Islet of Langerhans (tissue), 1 donor: ENCODE results near the gene FHIT.

Experiments
- FAIRE-seq: peaks from one replicate; lab custom pipeline; 2011; peaks lifted over from hg19 to GRCh38; lab: Jason Lieb, UNC

FHIT gene

DNA sequence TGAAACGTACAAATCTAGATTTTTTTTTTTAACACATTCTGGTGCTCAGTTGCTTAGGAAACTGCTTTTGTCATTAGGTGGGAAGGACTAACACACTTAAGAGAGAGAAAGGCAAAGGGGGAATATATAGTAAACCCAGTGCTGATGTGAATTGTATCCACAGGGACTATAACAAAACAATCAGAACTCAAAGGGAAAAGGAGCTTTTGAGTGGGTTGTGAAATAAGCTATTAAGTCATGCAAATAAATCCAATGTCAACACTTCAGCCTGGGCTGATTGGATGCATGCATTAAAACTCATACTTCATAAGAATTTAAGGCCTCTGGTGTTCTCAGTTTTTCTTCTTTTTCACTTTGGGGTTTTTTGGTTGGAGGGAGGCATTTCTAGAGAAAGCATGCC lies 628.9 kb downstream of the FHIT start:
- no peak for FAIRE-seq

DNA sequence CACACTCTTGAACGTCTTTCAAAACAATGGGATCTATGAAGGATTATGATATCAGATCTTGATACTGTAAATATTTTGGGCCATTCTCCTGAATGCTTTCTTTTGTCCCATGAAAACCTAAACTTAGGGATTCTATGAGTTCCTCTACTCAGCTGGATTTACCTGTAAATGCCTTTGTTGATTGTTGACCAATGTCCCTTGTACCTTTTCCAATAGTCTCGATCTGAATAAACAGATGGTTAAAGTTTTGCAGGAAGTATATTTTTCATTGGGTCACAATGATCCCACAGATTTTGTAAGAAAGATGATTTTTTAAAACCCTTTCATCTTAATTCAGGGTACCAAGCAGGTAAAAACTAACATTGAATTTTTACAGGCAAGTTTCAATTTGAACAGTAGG lies 634.1 kb downstream of the FHIT start:
- no peak for FAIRE-seq

DNA sequence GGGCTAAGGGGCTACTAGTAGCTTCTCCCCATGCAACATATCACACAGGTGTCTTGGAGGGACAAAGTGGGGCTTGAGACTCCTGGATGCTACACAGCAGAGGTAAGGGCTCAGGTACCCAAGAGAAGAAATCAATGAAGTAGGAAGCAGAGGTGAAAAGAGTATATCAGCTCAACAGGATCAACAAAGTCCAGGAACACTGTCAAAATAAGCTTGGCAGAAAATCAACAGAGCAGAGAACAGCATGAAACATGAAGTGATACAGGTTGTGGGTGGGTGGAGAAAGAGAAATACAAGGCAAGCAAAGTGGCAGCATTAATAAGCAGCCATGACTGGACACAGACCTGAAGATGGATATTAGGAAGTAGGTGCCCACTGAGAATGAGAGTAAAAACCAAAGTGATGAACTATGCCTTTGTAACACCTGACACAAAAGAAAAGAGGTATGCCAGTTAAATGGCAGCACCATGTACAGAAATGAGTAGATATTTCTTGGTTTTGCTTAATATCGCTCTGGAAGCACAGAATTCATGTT lies 637.4 kb downstream of the FHIT start:
- FAIRE-seq = no peak

DNA sequence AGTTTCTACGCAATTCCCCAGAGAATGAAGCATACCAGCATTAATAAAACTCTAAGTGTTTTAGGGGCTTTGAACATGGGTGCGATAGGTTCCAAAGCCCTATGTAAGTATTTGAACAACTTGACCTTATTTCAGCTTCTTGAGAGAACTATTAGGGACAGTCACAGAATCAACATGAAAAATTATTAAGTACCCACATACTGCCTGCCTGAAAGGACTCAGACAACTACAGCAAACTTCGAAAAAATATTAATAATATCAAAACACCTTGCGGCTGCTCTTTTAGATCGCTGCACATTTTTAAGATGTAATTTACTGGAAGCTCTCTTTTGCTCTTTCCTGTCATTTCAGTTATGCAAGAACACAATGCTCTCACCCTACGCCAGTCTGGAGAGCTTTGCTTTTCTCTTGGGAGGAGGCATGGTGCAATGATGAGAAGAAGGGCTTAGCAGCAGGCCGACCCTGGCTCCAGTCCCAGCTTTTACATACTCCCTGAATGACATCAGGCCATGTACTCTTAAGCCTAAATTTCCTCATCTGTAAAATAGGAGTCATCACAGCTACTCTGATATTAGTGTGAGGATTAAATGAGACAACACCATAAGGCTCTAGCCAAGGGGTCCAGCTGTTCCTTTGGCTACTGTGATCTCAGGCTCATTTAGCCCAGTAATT lies 640.7 kb downstream of the FHIT start:
- FAIRE-seq = no peak

DNA sequence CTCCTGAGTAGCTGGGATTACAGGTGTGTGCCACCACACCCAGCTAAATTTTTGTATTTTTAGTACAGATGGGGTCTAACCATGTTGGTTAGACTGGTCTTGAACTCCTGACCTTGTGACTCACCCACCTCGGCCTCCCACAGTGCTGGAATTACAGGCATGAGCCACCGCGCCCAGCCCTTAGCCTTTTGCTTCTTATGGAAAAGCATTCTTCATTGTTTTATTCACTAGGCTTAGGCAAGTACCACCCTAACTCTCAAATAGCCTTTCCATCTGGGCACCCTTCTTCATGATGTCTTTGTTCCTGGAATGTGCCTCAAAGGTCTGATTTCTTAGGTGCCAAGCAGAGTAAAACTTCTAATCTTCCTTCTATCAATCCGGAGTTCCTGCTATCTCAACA lies 641.8 kb downstream of the FHIT start:
- no peak for FAIRE-seq

DNA sequence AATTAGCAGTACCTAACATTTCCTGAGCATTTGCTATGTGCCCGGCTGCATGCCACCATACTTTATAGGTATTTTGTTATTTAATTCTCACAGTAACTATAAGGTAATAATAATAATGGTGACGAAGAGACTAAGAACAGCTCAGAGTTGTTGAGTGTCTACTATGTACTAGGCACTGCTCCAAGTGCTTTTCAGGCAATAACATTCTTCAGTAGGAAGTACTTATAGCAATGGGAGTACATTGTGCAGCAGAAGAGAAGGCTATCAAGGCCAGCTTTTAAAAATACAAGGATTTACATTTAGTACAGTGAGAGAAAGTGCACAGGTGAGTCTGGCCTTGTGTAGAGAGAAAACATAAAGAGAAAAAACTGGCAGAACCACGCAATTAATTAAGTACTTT lies 647.4 kb downstream of the FHIT start:
- no peak for FAIRE-seq

DNA sequence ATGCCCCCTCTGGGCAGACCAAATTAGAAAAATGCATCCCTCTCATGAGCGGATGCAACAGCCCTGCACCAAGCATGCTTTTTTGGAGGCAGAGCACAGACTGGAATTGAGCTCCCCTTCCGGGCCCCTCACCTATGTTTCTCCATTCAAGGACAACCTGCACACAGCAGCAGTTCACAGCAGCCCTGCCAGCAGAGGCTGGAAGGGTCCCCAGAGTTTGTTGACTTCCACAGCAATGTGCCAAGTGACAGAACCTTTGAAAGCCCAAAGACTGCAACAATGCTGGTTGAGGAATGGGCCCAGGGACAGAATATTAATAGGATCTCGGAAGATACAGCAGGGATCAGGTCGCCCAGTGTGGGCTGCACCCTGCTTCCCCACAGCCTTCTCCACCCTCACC lies 650.4 kb downstream of the FHIT start:
- FAIRE-seq = no peak

DNA sequence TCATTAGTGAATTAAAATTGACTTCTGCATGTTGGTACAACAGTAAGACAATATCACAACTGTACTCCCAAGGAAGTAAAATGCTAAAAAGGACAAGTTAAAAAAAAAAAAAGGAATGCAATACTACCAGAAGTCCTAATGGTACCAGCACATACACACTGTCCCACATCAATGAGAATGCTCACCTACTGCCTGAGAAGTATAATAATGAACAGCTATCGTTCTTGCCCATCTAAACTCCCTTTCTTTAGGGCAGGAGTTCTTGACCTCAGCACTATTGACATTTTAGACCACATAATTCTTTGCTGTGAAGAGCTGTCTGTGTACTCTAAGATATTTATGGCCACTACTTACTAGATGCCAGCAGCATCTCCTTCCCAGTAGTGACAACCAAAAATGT lies 651.7 kb downstream of the FHIT start:
- FAIRE-seq = no peak

DNA sequence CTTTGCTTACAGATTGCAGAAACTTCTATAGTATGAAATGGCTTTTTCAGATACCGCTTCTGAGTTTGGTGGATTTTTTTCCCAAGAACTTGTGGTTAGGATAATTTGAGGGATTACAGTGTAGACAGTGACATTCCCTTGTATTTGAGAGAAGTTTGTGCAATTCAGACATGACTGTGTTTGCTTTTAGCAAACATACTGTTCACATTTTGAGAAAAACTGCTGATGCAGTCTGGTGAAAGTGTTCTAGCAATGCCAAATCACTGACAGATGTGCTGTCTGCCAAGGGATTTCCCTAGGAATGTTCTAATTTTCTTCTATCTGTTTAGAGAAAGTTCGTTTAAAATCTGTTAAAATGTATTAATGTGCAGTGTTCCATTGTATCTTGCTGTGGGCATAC lies 652.6 kb downstream of the FHIT start:
- FAIRE-seq = peak; percentile 93

DNA sequence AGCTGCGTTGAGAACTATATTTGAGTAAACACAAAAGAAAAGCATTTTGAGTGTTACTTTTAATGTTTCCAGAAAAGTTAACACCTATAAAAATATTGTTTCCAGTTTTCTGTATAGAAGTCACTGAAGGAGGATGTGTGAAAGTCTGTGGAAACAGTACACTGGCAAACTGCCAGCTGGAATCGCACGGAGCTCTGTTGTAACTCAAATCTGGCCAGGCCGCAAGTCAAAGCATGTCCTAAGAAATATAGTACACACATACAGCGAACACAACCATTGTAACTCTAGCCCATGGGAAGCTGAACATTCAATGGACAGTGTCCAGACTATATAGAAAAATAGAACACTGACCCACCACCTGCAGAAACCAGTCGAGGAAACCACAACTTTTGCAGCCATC lies 657.2 kb downstream of the FHIT start:
- no peak for FAIRE-seq

DNA sequence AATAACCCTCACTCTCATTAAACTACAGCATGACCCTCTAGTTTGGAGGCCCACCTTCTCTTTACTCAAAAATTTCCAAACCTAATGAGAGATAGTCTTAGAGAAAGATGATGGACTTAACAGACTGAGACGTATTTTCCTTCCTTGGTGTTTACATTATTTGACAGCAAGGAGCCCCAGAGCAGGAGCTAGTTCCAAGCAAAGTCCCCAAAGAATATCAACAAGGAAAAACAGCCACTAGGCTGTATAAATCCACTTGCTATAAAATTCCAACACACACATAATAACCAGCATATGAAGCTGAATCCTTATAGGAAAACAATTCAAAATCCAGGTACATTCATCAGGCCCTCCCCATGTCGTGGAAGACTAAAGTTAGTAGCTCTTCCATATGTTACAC lies 660.0 kb downstream of the FHIT start:
- FAIRE-seq = no peak

DNA sequence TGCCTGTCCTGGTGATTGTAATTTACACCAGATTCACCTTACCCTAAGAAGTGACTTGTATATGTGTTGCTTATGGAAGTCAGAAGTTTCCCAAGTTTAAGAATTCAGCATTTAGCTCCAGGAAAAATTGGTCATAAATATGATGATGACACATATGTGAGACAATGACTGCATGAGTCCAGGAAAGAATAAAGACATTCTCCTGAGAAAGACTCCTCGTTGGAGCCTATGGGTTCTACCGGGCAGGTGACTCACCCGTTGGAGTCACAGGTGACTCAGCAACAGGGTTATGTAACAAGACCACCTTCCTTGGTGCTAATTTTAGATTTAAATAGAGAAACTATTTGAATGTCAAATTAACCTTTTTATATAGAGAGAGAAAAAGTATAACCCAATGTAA lies 662.4 kb downstream of the FHIT start:
- FAIRE-seq = no peak

DNA sequence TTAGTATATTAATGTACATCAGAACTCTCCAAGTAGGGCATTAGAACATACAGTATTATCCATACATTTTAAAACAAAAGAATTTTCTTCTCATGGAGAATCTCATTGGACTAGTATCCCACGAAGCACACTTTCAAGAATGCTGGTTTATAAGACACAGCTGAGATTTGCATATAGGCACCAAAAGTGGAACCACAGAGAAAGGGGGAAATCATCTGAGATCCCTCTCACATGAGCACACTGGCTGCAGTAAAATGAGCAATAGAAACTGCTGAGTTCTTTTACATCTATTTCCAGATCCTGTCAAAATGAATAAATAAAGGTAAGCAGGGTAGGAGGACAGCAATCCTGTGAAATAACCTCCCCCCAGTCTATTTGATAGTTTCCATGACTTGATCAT lies 665.3 kb downstream of the FHIT start:
- no peak for FAIRE-seq

DNA sequence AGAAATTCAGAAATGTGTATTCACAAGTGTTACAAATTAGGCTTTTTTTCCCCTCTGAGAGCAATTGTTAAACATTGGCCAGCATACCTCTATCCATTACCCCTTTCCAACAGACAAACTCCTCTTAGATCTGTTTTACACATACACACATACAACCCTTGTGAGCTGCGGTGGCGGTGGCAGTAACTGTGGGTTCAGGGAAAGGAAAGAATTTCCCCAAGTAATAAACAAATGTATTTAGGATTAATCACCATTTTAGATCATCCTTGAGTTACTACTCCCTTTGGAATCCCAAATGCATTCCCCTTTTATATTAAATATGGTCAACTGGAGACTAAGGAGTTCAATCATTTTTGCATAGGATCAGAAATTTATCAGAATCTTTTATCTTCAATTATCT lies 667.0 kb downstream of the FHIT start:
- no peak for FAIRE-seq

DNA sequence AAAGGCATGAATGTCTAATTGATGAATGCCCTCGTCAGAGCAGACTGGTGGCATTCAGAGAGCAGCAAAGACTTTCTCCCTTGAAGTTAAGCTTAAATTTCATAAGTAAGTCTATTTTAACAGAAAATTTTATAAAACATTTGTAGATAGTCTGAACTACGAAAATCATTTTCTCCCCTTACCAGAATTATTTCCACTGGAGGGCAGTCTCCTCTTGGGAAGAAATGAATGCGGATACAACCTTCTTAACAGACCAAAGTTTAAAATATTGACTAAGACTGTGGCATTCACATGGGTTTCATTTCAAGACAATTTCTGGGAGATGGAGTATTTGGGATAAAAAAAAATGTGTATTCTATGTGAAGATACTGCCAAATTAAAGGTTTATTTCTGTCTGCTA lies 669.0 kb downstream of the FHIT start:
- FAIRE-seq = peak; percentile 9

DNA sequence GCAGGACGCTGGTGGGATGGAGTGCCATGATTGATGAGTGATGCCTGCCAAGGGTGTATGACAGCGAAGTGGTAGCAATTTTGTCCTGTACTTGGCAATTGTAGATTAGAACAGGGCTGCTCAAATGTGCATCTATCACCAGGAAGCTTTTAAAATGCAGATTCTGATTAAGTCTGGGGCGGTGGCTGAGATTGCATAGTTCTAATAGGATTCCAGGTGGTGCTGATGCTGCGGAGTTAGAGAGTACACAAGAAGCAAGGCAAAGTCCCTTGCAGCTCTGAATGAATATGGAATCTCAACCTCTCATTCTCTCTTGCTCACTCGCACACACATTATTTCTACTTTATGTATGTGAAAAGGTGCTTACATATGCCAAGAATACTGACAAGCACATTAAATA lies 670.4 kb downstream of the FHIT start:
- no peak for FAIRE-seq

DNA sequence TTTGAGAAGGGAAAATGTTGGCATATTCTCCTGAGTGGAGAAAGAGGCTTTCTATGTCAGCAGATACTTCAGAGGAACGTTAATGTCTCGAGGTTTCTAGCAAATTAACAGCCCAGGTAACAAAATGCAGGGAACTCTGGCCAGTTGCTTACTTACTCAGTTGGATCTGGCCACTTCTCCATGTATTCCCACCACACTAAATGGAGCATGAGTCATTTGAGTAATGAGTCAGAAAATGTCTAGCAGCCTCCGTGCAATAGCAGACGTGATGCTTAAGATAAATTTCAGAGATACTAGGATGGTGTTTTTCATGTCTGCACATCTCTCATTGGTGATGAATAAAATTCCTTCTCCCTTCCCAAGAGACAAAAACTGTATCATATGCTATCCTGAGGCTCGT lies 671.5 kb downstream of the FHIT start:
- peak; percentile 99 for FAIRE-seq

DNA sequence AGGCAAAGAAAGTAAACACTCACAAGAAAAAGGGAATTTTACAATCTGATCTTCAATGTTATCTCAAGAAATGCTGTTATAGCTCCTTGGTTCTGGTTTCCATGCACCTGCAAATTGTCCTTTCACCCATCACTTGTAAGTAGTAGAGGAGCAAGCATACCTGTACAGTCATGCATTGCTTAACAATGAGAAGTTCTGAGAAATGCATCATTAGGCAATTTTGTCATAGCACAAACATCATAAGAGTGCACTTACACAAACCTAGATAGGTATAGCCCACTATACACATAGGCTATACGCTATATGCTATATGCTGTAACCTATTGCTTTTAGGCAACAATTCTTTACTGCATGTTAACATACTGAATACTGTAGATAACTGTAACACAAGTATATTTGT lies 672.3 kb downstream of the FHIT start:
- FAIRE-seq = no peak

DNA sequence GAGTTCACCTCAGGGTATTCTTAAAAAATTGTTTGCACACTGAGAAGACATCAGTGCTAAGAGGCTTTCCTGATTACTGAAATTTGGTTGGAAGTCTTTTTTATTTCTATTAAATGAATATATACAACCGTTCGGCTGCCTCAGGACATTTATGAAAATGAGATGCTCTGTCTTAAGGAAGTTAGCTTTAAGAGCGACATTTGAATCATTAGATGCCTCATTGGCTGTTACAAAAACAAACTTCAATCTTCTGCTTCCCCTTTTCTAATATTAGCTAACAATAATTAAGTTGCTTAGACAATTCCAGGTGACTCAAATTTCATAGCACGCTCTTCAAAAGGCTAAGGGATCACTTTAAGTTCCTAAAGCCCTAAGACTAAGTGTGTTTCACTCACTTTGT lies 673.7 kb downstream of the FHIT start:
- FAIRE-seq = no peak

DNA sequence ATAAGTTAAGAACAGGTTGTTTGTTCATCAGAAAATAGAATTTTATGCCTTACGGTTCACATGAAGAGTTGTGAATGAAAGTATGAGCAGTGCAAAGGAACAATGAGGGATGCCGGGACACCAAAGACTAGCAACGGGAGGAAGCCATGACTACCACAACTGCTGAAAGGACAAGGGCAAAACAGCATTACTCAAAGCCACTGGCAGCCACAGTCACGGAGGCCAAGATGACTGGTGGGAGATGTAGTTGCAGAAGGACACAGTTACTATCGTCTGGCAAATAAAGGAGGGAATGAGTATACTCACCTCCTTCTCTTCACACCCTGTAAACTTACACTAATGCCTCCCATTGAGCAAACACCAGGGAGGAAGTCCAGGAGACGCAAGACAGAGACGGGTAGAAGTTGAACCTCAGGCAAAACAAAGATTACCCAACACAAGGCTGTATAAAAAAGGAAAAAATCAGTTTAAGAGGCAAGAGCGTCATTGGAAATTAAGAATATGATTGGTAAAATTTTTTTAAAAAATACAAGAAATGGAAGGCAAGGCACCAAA lies 675.5 kb downstream of the FHIT start:
- FAIRE-seq = no peak

DNA sequence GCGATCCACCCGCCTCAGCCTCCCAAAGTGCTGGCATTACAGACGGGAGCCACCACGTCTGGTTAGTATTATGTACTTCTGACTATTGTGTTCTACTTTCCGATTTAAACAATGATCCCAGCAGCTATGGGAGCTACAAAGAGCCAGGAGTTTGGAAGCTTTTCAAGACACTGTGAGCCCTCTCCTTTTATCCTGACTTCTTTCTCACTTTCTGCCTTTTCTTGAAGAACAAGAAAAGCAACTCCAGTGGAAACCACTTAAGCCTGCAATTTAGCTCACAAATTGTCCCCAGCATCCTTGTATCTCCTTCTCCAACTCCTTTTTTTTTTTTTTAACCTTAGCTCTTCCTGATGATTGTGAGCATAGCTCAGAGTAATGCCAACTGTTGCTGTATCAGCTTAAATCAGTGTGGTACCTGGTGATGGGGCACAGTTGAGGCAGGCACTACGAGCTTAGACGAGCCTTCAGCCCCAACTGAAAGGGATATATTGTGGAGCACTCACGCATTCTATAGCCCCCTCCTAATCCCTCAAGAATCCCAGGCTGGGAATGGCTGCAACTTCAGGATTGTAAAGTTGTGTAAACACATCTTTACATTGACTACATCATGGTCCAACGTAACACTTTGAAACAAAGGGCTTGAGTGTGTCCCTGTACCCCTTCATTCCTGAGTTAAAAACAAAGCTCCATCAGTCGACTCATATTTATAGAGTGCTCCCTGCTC lies 677.0 kb downstream of the FHIT start:
- no peak for FAIRE-seq

DNA sequence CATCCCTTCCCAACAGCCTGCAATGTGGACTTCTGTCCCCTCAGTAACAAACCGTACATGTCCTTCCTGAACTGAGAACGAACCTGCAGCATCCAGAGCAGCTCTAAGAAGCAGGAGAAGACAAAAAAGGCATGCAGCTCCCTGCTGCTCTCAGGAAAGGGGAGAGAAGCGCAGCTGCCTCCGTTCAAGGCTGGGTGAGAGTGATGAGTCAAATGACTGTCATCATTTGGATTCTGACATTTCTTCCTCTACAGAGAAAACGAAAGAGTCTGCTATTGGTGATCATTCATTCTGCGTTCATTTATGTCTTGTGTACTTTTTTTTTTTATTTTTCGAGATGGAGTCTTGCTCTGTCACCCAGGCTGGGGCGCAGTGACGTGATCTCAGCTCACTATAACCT lies 677.8 kb downstream of the FHIT start:
- FAIRE-seq = no peak

DNA sequence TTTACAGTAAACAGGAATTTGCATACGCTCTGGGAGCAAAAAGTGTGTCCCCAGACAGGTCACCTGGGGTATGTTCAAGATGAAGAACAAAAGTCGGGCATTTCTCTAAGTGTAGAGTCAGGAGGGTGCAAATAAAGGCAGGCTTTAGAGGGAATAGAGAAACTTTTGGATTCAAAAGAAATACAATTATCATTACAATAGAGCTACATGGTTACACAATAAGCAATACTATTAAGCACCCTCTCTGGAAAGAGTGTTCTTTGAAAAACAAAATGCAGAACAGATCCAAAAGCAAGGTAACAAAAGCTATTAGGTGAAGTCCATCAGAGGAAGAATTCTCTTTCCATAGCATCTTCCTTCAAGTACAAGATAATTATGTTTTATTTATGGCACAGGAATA lies 679.7 kb downstream of the FHIT start:
- FAIRE-seq = no peak

DNA sequence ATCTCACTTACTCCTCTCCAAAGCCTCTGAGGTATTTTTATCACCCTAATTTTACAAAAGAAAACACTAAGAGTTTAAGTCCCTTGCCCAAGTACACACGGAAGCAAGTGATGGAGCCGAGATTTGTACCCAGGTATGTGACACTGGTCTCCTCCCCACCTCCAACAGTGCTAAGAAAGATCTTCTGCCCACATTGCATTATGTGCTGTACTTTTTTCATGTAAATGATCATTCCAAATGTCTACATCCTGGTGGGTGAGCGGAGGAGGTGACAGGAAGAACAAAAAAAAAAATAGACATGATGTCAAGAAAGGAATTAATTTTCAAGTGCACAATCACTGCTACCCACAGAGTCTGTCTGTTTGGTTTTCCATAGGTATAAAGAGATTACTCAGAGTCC lies 694.1 kb downstream of the FHIT start:
- FAIRE-seq = no peak
